ENCODE measurements around the gene MLST8. TPM values are rescaled to one million over a fixed set of nuclear protein-coding genes. Genes with fewer than 3 reads are reported as not detected.

Gene MLST8
- total RNA-seq, 1 donor from 2014 or later: 7.8 TPM

- no peak overlapping the region for H3K27ac ChIP-seq (ENCODE audit: low read depth, low read length)
- H3K4me3 ChIP-seq (ENCODE audit: low read length in 3 of 3): no peak overlapping the region
- peaks cover 12 to 26% (median 17%) of the 10 kb centered on the region in 3 donors for H3K27me3 ChIP-seq (ENCODE audit: control insufficient read depth in 3 of 3, insufficient read depth in 3 of 3, low read length in 3 of 3)
- no peaks in the 10 kb centered on the region for H3K9me3 ChIP-seq (ENCODE audit: control insufficient read depth in 3 of 3, low read length in 3 of 3)
- peaks cover 53 to 58% (median 57%) of the 10 kb centered on the region in 3 donors for H3K36me3 ChIP-seq (ENCODE audit: control insufficient read depth in 3 of 3, insufficient read depth in 3 of 3, low read length in 3 of 3)
- H3K4me1 ChIP-seq (ENCODE audit: control insufficient read depth in 3 of 3, insufficient read depth in 3 of 3, low read length in 3 of 3): peaks cover 12 to 15% (median 12%) of the 10 kb centered on the region in 3 donors
- H3K9ac ChIP-seq (ENCODE audit: low read depth in 1 of 3, low read length in 3 of 3): no peak overlapping the region
Measured at GRCh38 chr16:2234813-2235170, 29.5 kb downstream of the MLST8 start.

GRCh38 chr16:2235234-2235651 is 30.0 kb downstream of the MLST8 start:
- H3K36me3 ChIP-seq (ENCODE audit: control insufficient read depth in 3 of 3, insufficient read depth in 3 of 3, low read length in 3 of 3): peaks cover 50 to 55% (median 54%) of the 10 kb centered on the region in 3 donors
- H3K27ac ChIP-seq (ENCODE audit: low read depth, low read length): no peak overlapping the region

GRCh38 chr16:2235695-2236336 is 30.6 kb downstream of the MLST8 start:
- Histone ChIP-seq H3K4me1 (ENCODE audit: control insufficient read depth in 3 of 3, insufficient read depth in 3 of 3, low read length in 3 of 3) (peaks cover 12 to 15% (median 12%) of the 10 kb centered on the region in 3 donors), H3K36me3 (ENCODE audit: control insufficient read depth in 3 of 3, insufficient read depth in 3 of 3, low read length in 3 of 3) (peaks cover 49 to 51% (median 50%) of the 10 kb centered on the region in 3 donors), H3K4me3 (ENCODE audit: low read length in 3 of 3) (no peak overlapping the region), H3K27me3 (ENCODE audit: control insufficient read depth in 3 of 3, insufficient read depth in 3 of 3, low read length in 3 of 3) (peaks cover 12 to 26% (median 17%) of the 10 kb centered on the region in 3 donors), H3K27ac (ENCODE audit: low read depth, low read length) (no peak overlapping the region), H3K9me3 (ENCODE audit: control insufficient read depth in 3 of 3, low read length in 3 of 3) (no peaks in the 10 kb centered on the region), H3K9ac (ENCODE audit: low read depth in 1 of 3, low read length in 3 of 3) (no peak overlapping the region)

More at GRCh38 chr16:2235234-2235651, 30.0 kb downstream of the MLST8 start:
- Histone ChIP-seq H3K4me3 (ENCODE audit: low read length in 3 of 3) (no peak overlapping the region), H3K9ac (ENCODE audit: low read depth in 1 of 3, low read length in 3 of 3) (no peak overlapping the region), H3K27me3 (ENCODE audit: control insufficient read depth in 3 of 3, insufficient read depth in 3 of 3, low read length in 3 of 3) (peaks cover 12 to 26% (median 17%) of the 10 kb centered on the region in 3 donors), H3K4me1 (ENCODE audit: control insufficient read depth in 3 of 3, insufficient read depth in 3 of 3, low read length in 3 of 3) (peaks cover 12 to 15% (median 12%) of the 10 kb centered on the region in 3 donors), H3K9me3 (ENCODE audit: control insufficient read depth in 3 of 3, low read length in 3 of 3) (no peaks in the 10 kb centered on the region)

GRCh38 chr16:2236337-2237101 is 31.3 kb downstream of the MLST8 start, which contains the start of gene DNASE1L2:
TSS of gene DNASE1L2 (plus strand) at chr16:2236444. CDS start at chr16:2236817, 373 bp downstream.
- Histone ChIP-seq H3K4me3 (ENCODE audit: low read length in 3 of 3) (peak within 1 kb of the TSS in 1 of 3 donors; percentile 6), H3K4me1 (ENCODE audit: control insufficient read depth in 3 of 3, insufficient read depth in 3 of 3, low read length in 3 of 3) (peaks cover 12 to 15% (median 12%) of the 10 kb centered on the region in 3 donors), H3K27me3 (ENCODE audit: control insufficient read depth in 3 of 3, insufficient read depth in 3 of 3, low read length in 3 of 3) (peaks cover 12 to 26% (median 17%) of the 10 kb centered on the region in 3 donors)

GRCh38 chr16:2237102-2237482 is 31.8 kb downstream of the MLST8 start:
- Histone ChIP-seq H3K9me3 (ENCODE audit: control insufficient read depth in 3 of 3, low read length in 3 of 3) (no peaks in the 10 kb centered on the region), H3K27ac (ENCODE audit: low read depth, low read length) (no peak overlapping the region), H3K4me1 (ENCODE audit: control insufficient read depth in 3 of 3, insufficient read depth in 3 of 3, low read length in 3 of 3) (peaks cover 12 to 15% (median 12%) of the 10 kb centered on the region in 3 donors), H3K4me3 (ENCODE audit: low read length in 3 of 3) (no peak overlapping the region), H3K9ac (ENCODE audit: low read depth in 1 of 3, low read length in 3 of 3) (no peak overlapping the region), H3K27me3 (ENCODE audit: control insufficient read depth in 3 of 3, insufficient read depth in 3 of 3, low read length in 3 of 3) (peaks cover 12 to 26% (median 17%) of the 10 kb centered on the region in 3 donors), H3K36me3 (ENCODE audit: control insufficient read depth in 3 of 3, insufficient read depth in 3 of 3, low read length in 3 of 3) (peaks cover 39 to 45% (median 41%) of the 10 kb centered on the region in 3 donors)

More at GRCh38 chr16:2236337-2237101, 31.3 kb downstream of the MLST8 start, which contains the start of gene DNASE1L2:
- peaks cover 44 to 50% (median 44%) of the 10 kb centered on the region in 3 donors for H3K36me3 ChIP-seq (ENCODE audit: control insufficient read depth in 3 of 3, insufficient read depth in 3 of 3, low read length in 3 of 3)
- no peak within 1 kb of the TSS for H3K27ac ChIP-seq (ENCODE audit: low read depth, low read length)
- H3K9ac ChIP-seq (ENCODE audit: low read depth in 1 of 3, low read length in 3 of 3): peak within 1 kb of the TSS in 1 of 3 donors; percentile 60
- H3K9me3 ChIP-seq (ENCODE audit: control insufficient read depth in 3 of 3, low read length in 3 of 3): no peaks in the 10 kb centered on the region

GRCh38 chr16:2237493-2238149 is 32.4 kb downstream of the MLST8 start:
- H3K27ac ChIP-seq (ENCODE audit: low read depth, low read length): no peak overlapping the region
- no peak overlapping the region for H3K9ac ChIP-seq (ENCODE audit: low read depth in 1 of 3, low read length in 3 of 3)
- peaks cover 12 to 26% (median 17%) of the 10 kb centered on the region in 3 donors for H3K27me3 ChIP-seq (ENCODE audit: control insufficient read depth in 3 of 3, insufficient read depth in 3 of 3, low read length in 3 of 3)
- H3K4me3 ChIP-seq (ENCODE audit: low read length in 3 of 3): no peak overlapping the region
- H3K36me3 ChIP-seq (ENCODE audit: control insufficient read depth in 3 of 3, insufficient read depth in 3 of 3, low read length in 3 of 3): peaks cover 39 to 46% (median 41%) of the 10 kb centered on the region in 3 donors
- no peaks in the 10 kb centered on the region for H3K9me3 ChIP-seq (ENCODE audit: control insufficient read depth in 3 of 3, low read length in 3 of 3)
- H3K4me1 ChIP-seq (ENCODE audit: control insufficient read depth in 3 of 3, insufficient read depth in 3 of 3, low read length in 3 of 3): peaks cover 12 to 15% (median 12%) of the 10 kb centered on the region in 3 donors

GRCh38 chr16:2238150-2238837 is 33.0 kb downstream of the MLST8 start:
- no peaks in the 10 kb centered on the region for H3K9me3 ChIP-seq (ENCODE audit: control insufficient read depth in 3 of 3, low read length in 3 of 3)
- H3K9ac ChIP-seq (ENCODE audit: low read depth in 1 of 3, low read length in 3 of 3): no peak overlapping the region
- H3K4me3 ChIP-seq (ENCODE audit: low read length in 3 of 3): no peak overlapping the region
- H3K4me1 ChIP-seq (ENCODE audit: control insufficient read depth in 3 of 3, insufficient read depth in 3 of 3, low read length in 3 of 3): peaks cover 12 to 15% (median 12%) of the 10 kb centered on the region in 3 donors
- peaks cover 12 to 26% (median 17%) of the 10 kb centered on the region in 3 donors for H3K27me3 ChIP-seq (ENCODE audit: control insufficient read depth in 3 of 3, insufficient read depth in 3 of 3, low read length in 3 of 3)
- peaks cover 39 to 45% (median 41%) of the 10 kb centered on the region in 3 donors for H3K36me3 ChIP-seq (ENCODE audit: control insufficient read depth in 3 of 3, insufficient read depth in 3 of 3, low read length in 3 of 3)
- H3K27ac ChIP-seq (ENCODE audit: low read depth, low read length): no peak overlapping the region

- Histone ChIP-seq H3K27me3 (ENCODE audit: control insufficient read depth in 3 of 3, insufficient read depth in 3 of 3, low read length in 3 of 3) (peaks cover 12 to 26% (median 17%) of the 10 kb centered on the region in 3 donors), H3K27ac (ENCODE audit: low read depth, low read length) (no peak overlapping the region), H3K4me3 (ENCODE audit: low read length in 3 of 3) (no peak overlapping the region), H3K9ac (ENCODE audit: low read depth in 1 of 3, low read length in 3 of 3) (no peak overlapping the region), H3K4me1 (ENCODE audit: control insufficient read depth in 3 of 3, insufficient read depth in 3 of 3, low read length in 3 of 3) (peaks cover 12 to 15% (median 12%) of the 10 kb centered on the region in 3 donors), H3K9me3 (ENCODE audit: control insufficient read depth in 3 of 3, low read length in 3 of 3) (no peaks in the 10 kb centered on the region), H3K36me3 (ENCODE audit: control insufficient read depth in 3 of 3, insufficient read depth in 3 of 3, low read length in 3 of 3) (peaks cover 39 to 45% (median 40%) of the 10 kb centered on the region in 3 donors)
Measured at GRCh38 chr16:2238838-2239675, 33.8 kb downstream of the MLST8 start.

Measured in skeletal muscle tissue (tissue), 4 donors.